ENCODE data around the gene ZSCAN5C. TPM values are rescaled to one million over a fixed set of nuclear protein-coding genes. Genes with fewer than 3 reads are reported as not detected.
"Not testable (repeated sequence)": the region's sequence is repeated elsewhere in the genome, so short reads cannot be mapped to it uniquely, and the experiment has no call there.

Gene ZSCAN5C
- total and polyA plus RNA-seq, 2 donors (not counting 1 experiment from before 2014, with no cell fraction given): not detected

GRCh38 chr19:56199687-56200086 lies 2.4 kb upstream of the ZSCAN5C start:
- no peak overlapping the region for H2AFZ ChIP-seq (ENCODE audit: insufficient read depth, low read depth, low read length, poor library complexity, severe bottlenecking)
- intact Hi-C loops (cut with micrococcal nuclease): no loop called here
- ChIA-PET CTCF (no interaction called here), POLR2A (no interaction called here)
- DNase-seq (no peak), ATAC-seq (ENCODE audit: low read depth) (no peak)
- no peaks in the 10 kb centered on the region for H3K9me3 ChIP-seq (ENCODE audit: control extremely low read depth in 1 of 3, control insufficient read depth in 2 of 3, insufficient read depth in 1 of 3, low read length in 2 of 3)
- H3K4me1 ChIP-seq (ENCODE audit: control insufficient read depth in 2 of 2, insufficient read depth in 2 of 2, low read length in 2 of 2): no peaks in the 10 kb centered on the region
- H3K27me3 ChIP-seq (replicated peaks in 1 of 4; ENCODE audit: control extremely low read depth in 1 of 4, control insufficient read depth in 3 of 4, insufficient read depth in 4 of 4, low read length in 3 of 4): peaks cover 0 to 3% (median 0%) of the 10 kb centered on the region in 4 experiments
- no peaks in the 10 kb centered on the region for H3K36me3 ChIP-seq (replicated peaks in 1 of 2; ENCODE audit: control extremely low read depth in 1 of 2, control insufficient read depth in 1 of 2, extremely low read depth in 1 of 2, insufficient read depth in 2 of 2, low read length in 1 of 2)
- H3K9ac ChIP-seq (ENCODE audit: low read length): no peak overlapping the region
- peaks cover 15% of the 10 kb centered on the region for H3K27me3 Mint-ChIP-seq
- no peak for TF ChIP-seq EZH2 (IDR thresholded peaks at IDR 0.05; ENCODE audit: borderline replicate concordance, insufficient read depth, low read depth, low read length, poor library complexity, severe bottlenecking)
- no peak overlapping the region for H3K27ac ChIP-seq (ENCODE audit: low read length in 2 of 2)
- no peak overlapping the region for H3K27ac Mint-ChIP-seq
- no peaks in the 10 kb centered on the region for H4K20me1 ChIP-seq (ENCODE audit: control insufficient read depth, insufficient read depth, low read length, poor library complexity, severe bottlenecking)
- H3K4me3 Mint-ChIP-seq: no peak overlapping the region
- no peak overlapping the region for H3K4me3 ChIP-seq (ENCODE audit: control extremely low read depth in 1 of 5, extremely low read depth in 1 of 5, insufficient read depth in 1 of 5, low read depth in 2 of 5, low read length in 4 of 5)
- no peak overlapping the region for H3K4me2 ChIP-seq (replicated peaks; ENCODE audit: low read depth, low read length, poor library complexity, severe bottlenecking)
- H3K9me3 Mint-ChIP-seq (ENCODE audit: insufficient read depth): no peaks in the 10 kb centered on the region
- no peaks in the 10 kb centered on the region for H3K79me2 ChIP-seq (ENCODE audit: control insufficient read depth, insufficient read depth, low read length)
- H3K4me1 Mint-ChIP-seq: no peaks in the 10 kb centered on the region
- WGBS (ENCODE audit: insufficient coverage): 95% methylated on average over 2 of the region's 7 CpGs

GRCh38 chr19:56207581-56207980 lies 5.5 kb downstream of the ZSCAN5C start:
- H3K36me3 ChIP-seq (replicated peaks in 1 of 2; ENCODE audit: control extremely low read depth in 1 of 2, control insufficient read depth in 1 of 2, extremely low read depth in 1 of 2, insufficient read depth in 2 of 2, low read length in 1 of 2); H3K4me3 ChIP-seq (ENCODE audit: control extremely low read depth in 1 of 5, extremely low read depth in 1 of 5, insufficient read depth in 1 of 5, low read depth in 2 of 5, low read length in 4 of 5); intact Hi-C loops (cut with micrococcal nuclease); H3K4me3 Mint-ChIP-seq; H3K27me3 ChIP-seq (replicated peaks in 1 of 4; ENCODE audit: control extremely low read depth in 1 of 4, control insufficient read depth in 3 of 4, insufficient read depth in 4 of 4, low read length in 3 of 4); H3K4me1 Mint-ChIP-seq; H3K4me2 ChIP-seq (replicated peaks; ENCODE audit: low read depth, low read length, poor library complexity, severe bottlenecking); H3K9me3 Mint-ChIP-seq (ENCODE audit: insufficient read depth); H2AFZ ChIP-seq (ENCODE audit: insufficient read depth, low read depth, low read length, poor library complexity, severe bottlenecking); H3K27ac Mint-ChIP-seq; CTCF ChIA-PET; H4K20me1 ChIP-seq (ENCODE audit: control insufficient read depth, insufficient read depth, low read length, poor library complexity, severe bottlenecking); H3K9me3 ChIP-seq (ENCODE audit: control extremely low read depth in 1 of 3, control insufficient read depth in 2 of 3, insufficient read depth in 1 of 3, low read length in 2 of 3); ATAC-seq (ENCODE audit: low read depth); DNase-seq; H3K79me2 ChIP-seq (ENCODE audit: control insufficient read depth, insufficient read depth, low read length); POLR2A ChIA-PET; H3K27ac ChIP-seq (ENCODE audit: low read length in 2 of 2); H3K9ac ChIP-seq (ENCODE audit: low read length); H3K4me1 ChIP-seq (ENCODE audit: control insufficient read depth in 2 of 2, insufficient read depth in 2 of 2, low read length in 2 of 2): not testable (repeated sequence)
- peaks cover 15% of the 10 kb centered on the region for H3K27me3 Mint-ChIP-seq
- 100% methylated on average over 1 of the region's 5 CpGs for WGBS (ENCODE audit: insufficient coverage)

Data from B cell (primary cell).